HG02885 (cell line): ENCODE results near the gene SYT7.

Source experiments
- ATAC-seq: cut with Tn5 transposase; IDR thresholded peaks from one replicate; pipeline ENCODE4 v1.9.1; 2021; ENCODE audit warnings: mild to moderate bottlenecking; ENCODE audit not compliant: unreplicated experiment, poor library complexity

Gene SYT7

DNA sequence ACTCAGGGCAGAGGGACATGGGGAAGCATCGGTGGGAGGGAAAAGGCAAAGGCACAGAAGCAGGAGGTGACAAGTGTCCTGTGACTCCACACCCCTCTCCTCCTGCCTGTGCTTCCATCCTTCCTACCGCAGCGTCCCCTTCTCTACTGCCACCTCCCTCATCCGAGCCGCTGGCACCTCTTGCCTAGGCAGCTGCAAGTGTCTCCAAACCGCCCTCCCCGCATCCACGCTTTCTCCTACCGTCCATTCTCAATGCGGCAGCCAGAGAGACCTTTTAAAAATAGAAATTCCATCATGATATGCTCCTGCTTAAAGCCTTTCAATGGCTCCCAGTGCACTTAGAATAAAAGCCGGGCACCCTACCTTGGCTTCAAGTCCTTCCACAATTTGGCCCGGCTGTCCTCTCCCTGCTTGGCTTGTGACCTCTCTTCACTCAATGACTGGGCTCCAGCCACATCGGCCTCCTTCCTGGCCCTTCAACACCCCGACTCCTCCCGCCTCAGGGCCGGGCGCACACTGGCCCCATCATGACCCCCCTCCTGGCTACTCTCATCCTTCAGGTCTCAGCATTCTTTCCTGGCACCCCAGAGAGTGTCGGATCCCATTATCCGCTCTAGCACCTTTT lies 55.8 kb downstream of the SYT7 start:
- no peak for ATAC-seq

DNA sequence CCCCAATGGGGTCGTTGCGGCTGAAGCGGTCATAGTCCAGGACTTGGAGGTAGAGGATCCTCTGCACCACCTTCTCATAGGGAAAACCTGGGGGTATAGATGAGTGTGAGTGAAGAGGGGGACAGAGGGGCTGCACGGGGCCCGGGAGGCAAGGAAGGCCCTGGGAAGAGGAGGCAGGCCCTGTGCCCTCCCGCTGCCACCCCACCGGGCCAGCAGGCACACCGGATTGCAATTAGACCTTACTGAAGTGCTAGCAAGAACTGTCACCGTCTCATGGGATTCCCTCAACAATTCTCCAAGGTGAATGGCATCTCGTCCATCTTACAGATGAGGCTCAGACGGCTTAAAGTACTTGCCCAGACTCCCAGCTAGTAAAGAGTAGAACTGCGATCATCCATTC lies 56.4 kb downstream of the SYT7 start:
- no peak for ATAC-seq

DNA sequence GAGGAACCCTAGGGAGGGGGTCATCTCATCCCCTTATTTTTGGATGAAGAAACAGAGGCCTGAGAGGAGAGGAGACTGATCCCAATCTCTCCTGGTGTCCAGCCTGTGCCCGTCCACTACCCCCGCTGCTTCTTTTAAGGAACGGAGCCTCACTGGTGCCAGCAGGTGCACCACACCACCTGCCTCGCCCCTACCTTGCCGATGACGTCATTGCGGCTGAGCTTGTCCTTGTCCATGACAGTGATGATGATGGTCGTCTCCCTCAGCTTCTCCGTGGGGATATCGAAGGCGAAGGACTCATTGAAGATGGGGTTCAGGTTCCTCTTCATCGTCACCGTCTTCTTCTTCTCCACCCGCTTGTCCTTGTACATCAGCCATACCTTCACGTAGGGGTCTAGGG lies 58.0 kb downstream of the SYT7 start:
- ATAC-seq = no peak

DNA sequence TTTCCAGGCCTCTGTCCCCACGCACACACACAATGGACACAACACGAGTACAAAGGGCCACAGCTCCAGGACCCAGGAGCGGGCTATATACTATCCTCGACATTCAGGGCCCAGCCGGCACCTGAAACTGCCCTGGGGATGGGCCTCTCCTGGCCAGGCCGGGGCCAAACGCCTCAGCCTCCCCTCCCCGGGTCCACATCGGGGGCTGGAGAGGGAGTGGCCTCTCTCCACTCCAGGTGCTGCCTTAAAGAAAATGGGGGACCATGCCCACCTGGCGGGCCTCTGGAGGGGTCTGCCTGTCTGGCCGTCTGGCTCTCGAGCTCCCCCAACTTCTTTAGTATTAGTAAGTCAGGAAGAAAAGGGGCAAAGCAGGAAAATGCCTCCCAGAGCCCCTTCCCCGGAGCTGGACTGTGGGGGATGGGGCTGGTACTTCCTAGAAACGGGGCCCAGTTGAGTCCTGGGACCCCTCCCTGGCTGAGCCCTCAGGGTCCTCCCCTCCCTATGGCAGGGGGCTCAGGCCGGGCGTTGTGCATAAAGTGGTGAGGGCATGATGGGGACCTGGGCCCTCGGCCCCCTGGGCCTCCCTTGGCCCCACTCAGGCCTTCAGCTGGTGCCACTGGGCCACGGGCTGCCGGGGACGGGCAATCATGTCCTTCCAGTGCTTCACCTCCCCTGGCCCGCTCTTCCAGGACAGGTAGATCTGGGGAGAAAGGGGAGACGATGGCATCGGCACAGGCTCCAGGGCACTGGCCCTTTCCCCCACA lies 62.7 kb downstream of the SYT7 start:
- ATAC-seq = no peak

DNA sequence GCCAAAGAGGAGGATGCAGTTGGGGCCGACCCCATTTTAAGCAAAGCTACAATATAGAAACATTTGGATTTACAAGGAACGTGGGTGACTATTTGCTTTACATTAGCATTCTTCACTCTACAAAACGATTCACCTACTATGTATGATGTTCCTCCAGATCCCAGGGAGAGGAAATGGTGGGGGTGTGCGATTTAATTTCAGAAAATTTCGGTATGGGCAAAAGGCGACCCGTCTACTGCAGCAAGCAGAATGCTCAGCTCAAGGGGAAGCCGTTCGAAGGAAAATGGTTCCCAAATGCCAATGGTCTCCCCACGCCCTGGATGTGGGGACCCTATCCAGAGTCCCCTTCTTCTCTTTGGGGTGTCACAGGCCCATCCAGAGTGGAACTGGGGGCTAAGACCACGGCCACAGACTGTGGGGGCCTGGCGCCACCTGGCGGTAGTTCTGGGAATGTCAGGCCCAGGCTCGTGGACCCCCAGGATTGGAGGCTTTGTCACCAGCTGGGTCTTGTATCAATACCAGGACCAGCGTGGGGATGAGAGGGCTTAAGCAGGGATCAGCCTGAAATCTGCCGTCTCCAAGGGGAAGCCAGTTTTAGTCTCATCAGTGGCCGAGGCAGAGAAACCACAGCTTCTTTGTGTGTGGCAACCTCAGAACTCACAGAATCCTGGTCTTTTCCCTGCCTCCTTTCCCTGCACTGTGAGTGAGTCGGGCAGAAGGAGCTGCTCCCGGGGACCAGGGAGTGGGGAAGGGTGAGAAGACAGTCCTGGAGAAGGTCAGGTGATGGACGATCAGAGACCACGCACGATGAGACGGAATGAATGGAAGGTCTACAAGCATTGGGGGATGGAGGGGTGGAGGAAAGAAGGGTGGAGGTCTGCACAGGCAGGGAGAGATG lies 64.0 kb downstream of the SYT7 start:
- no peak for ATAC-seq

DNA sequence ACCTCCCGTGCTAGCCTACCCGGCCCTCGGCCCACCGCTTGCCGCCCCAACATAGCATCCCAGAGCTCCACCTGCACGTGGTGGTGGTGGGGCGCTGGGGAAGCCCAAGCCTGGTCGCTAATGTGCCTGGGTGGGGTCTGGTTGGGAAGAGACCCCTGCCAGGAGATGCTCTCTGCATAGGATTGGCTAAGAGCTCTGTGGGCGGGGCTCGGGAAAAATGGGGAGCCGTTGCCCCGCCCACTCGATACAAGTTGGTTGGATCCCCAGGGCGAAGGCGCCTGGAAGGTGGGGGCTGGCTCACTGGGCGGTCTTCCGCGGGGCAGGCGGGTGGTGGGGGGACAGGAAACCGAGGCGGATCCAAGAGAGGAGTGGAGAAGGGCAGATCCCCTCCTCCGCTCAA lies 64.7 kb downstream of the SYT7 start:
- no peak for ATAC-seq

DNA sequence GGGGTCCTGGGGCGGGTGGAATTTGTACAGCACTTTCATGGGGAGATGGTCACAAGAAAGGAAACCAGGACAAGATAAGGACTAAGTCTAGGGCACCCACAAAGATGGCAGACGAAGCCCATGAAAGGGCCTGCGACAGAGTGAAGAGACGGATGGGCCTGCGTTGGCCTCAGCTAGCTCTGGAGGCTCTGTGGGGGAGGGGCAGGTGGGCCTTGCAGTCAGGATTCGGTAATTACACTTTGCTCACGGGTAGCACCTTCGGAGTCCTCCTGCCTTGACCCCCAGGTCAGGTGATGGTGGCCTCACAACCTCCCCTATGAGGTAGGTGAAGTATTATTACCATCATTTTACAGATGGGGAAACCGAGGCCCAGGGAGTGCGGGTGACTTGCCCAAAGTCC lies 65.2 kb downstream of the SYT7 start:
- ATAC-seq = no peak

DNA sequence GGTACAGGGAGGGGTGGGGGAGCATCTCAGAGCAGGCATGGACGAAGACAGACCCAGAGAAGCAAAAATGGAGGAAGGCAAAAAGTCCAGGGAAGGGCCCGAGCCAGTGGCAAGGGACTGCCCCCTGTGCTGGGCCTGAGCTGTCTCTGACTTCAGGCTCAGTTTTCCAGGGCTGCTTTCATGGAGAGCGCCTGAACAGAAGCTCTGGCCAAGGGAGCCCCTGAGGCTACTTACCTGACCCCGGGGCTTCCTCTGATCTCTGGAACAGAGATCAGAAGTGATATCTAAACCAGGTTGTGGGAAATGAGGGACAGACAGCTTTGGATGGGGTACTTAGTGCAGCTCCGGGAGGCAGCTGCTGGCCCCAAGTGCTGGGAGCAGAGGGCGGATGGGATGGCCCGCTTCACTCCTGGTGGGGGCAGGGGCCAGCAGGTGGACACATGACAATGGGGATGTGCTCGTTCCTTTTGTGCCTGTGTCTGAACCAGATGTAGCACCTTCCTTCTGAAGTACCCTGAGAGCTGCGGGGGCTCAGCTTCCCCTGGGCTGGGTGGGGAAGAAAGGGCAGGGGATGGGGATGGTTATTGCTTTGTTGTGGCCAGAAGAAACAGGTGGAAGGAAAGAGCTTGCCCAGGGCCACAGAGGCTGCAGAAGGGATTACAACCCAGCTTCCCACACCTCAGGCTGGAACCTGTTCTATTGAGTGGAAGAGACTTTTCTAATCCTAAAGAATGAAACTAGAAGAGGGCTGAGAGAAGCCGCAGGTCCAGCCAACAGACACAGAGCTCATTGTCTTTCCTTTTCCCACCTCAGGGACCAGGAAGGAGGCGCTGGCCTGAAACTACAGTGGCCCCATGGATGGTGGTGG lies 66.6 kb downstream of the SYT7 start:
- no peak for ATAC-seq

DNA sequence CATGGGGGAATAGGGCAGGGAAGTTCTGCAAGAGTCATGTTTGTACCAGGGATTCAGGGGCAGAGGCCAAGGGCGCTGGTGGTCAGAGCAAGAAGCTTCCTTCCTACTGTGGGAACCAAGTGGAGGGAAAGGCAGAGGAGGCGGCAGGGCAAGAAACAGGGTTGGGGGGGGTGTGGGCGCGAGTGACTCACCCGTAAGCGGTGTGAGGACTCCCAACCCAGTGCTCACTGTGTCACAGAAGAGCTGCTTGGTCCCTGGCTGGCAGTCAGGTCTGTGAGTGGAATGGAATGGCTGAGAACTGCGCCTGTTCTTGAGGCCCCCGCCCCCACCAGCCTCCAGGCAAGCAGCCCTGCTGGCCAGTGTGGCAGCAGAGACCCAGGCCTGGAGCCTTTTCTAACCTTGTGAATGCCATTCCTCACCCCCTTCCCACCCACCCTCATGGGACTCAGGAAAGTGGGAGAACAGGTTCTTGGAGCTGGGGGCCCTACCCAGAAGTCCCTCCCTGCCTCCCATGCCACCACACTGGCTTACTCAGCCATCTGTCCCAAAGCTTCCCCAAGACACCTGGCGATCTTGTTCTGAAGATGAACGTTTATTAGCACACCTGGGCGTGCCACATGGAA lies 67.6 kb downstream of the SYT7 start:
- no peak for ATAC-seq

DNA sequence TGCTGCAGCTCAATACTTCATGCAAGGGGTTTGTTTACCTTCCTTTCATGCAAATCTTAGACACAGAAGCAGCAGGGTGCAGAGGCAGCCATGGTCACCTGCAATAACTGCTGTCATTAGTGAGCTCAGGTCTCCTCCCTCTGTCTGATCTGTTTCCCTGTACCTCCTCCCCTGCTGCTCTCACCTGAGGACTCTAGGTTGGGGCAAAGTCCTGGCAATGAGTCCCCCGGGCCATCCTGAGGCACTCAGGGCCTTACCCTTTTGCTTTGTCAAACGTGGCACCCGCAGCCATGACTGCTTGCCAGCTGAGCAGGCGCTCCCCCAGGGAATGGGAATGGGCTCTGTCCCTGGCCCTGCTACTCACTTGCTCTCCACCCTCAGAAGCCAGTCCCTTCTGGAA lies 68.4 kb downstream of the SYT7 start:
- ATAC-seq = no peak

DNA sequence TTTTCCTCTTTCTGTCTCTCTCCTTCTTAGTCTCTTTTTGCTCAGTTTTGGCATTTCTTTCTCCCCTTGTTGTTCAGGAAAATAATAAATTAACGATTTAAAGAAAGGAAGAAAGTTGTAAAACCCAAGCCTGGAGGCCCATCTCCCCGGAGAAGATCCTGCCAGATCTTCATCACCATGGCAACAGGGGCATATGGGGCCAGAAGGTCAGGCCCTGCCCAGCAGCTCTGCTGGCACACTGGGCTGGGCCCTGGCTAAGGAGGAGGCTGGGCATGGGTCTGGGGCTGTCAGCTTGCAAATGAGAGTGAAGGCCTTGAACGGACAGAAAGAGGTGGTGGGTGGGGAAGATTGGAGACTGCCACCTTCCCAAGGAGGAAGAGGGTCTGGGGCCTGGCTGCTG lies 69.5 kb downstream of the SYT7 start:
- ATAC-seq = no peak

DNA sequence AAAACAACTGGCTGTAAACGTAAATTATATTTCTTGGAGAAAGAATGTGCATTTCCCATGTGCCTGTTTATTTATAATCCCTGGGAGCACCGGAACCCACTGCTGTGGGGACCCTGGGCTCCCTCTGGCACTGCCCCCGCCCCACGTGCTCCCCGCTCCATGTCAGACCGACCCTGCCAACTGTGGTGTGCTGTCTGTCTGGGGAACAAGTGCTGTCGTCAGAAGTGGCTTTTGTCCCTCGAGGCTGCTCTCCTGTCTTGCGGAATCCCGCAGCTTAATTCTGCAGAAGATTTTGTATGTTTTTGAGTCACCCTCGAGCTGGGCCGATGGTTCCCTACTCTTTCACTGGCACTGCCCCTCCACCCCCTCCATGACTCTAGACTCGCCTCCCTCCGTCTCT lies 69.9 kb downstream of the SYT7 start:
- ATAC-seq = no peak

DNA sequence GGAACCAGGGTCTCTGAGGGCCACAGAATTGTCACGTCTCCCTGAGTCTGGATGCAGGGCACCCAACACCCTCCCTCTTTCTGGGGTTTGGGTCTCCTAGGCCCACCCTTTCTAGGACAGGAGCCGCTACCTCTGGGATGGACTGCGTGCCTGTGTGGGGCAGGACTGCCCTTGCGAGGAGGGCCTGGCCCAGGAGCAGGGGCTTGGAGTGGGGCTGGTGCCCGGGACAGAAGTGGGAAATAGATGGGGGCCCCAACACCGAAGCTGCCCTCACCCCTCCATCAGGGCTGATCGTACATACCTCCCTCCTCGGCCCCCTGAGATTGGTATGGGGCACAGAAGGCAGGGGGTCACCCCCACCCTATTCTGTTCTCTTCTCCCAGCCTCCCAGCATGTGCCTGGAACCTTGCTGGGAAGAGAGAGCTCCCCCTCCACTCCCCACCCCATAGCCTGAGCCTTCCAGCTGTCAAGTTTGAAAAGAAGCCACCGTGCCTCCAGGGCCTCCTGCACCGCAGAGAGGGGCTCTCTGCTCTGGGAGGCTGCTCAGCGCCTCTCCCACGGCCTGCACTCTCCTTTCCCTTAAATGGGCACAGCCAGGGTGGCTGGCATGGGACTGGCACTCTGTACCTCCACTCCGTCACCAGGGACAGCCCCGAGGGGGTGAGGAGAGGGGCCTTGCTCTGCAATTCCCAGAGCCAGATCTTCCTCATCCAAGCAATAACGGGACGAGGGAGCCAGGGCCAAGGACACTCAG lies 70.5 kb downstream of the SYT7 start:
- ATAC-seq = no peak

DNA sequence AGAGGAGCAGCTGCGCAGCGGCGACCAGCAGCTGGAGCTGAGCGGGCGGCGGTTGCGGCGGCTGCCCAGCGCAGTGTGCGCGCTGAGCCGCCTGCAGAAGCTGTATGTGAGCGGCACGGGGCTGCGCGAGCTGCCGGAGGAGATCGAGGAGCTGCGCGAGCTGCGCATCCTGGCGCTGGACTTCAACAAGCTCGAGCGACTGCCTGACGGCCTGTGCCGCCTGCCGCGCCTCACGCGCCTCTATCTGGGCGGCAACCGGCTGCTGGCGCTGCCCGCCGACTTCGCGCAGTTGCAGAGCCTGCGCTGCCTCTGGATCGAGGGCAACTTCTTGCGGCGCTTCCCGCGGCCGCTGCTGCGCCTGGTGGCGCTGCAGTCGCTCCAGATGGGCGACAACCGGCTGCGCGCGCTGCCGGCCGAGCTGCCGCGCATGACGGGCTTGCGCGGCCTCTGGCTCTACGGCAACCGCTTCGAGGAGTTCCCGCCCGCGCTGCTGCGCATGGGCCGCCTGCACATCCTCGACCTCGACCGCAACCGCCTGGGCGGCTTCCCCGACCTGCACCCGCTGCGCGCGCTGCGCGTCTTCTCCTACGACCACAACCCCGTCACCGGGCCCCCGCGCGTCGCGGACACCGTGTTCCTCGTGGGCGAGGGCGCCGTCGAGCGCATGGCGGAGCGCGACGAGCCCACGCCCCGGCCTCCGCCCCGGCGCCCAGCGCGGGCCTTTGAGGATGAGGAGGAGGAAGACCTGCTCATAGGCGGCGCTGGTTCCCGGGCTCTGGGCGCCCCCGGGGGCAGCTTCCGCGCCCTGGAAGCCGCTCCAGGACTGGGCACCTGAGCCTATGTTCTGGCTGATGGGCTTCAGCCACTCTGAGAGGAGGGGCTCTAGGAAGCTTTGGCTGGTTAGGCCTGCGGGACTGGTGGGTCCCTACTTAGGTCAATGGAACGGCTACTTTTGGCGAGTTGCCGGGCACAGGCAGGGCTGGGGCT lies 71.5 kb downstream of the SYT7 start:
- peak; percentile 67 for ATAC-seq

DNA sequence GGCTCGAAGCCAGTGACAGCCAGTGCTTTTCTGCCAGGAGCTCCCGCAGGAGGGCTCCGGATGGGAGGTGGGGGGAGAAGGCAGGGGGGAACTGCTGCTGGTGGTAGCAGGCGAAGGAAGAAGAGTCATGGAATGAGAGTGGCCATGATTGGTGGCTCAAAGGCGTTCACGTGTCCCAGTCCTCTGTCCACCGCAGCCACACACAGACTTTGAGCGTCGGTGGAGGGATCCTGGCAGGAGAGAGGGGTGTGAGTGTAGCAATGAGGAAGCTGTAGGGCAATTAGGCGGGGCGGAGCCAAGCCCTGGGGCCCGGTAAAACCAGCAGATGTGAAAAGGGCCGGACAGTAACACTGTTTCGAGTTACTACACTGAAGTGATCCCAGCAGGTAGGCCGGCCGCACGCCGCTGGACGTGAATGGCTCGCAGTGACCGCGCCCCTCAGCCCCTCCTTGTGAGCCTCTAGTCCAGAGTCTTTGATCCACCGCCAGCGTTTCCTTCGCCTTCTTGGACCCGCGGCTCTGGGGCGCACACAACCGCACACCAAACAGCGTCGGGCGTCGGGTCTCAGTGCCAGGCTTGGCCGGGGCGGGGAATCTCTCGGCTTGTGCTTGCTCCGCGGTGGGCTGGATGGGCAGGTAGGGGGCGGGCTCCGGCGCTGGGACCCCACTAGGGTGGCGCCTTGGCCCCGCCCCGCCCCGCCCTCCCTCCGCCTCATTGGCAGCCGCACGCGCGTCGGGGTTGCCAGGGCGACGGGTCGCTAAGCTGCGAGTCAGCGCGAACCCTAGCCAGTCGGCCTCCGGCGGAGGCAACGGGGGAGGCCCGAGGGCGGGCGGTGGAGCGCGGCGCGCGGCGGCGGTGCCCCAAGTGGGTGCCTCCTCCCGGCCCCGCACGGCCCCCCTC lies 72.7 kb downstream of the SYT7 start, which contains the start of gene LRRC10B:
Gene LRRC10B, plus strand, starts transcription at position 788 of the 900 bp plus-strand sequence. CDS start 250 bp downstream, outside the sequence.
- no peak for ATAC-seq

DNA sequence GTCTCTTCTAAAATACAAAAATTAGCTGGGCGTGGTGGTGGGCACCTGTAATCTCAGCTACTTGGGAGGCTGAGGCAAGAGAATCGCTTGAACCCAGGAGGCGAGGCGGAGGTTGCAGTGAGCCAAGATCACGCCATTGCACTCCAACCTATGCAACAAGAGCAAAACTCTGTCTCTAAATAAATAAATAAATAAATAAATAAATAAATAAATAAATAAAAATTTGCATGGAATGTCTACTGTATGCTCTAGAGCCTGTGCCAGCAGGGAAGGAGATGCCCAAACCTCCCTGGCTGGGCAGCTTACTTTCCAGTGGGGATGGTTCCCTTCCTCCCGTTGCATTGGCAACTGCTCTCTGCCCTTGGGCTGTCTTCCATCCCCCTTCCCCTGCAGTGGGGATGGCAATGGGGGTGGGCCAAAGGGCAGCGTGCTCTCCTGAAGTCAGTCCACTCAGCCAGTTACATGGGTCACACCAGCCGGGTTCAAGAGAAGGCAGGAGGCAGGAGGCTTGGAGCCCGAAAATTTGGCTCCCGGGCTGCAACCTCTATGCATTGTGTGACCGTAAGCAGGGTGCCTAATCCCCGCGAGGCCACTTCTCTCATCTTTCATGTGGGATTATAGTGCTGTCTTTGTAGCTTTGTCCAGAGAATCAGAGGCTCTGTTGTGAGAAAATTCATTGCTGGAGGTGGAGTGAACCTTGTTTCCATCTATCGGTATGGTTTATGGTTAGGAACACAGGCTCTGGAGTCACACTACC lies 73.7 kb downstream of the SYT7 start:
- no peak for ATAC-seq
